GM18909 (cell line): ENCODE data around the gene DYRK2.
"Not testable (repeated sequence)": the region's sequence is repeated elsewhere in the genome, so short reads cannot be mapped to it uniquely, and the experiment has no call there.

Experiments
- ATAC-seq: cut with Tn5 transposase; IDR thresholded peaks from one replicate; pipeline ENCODE4 v1.9.1; 2021; ENCODE audit warnings: mild to moderate bottlenecking; ENCODE audit not compliant: unreplicated experiment, poor library complexity

The DYRK2 gene

DNA sequence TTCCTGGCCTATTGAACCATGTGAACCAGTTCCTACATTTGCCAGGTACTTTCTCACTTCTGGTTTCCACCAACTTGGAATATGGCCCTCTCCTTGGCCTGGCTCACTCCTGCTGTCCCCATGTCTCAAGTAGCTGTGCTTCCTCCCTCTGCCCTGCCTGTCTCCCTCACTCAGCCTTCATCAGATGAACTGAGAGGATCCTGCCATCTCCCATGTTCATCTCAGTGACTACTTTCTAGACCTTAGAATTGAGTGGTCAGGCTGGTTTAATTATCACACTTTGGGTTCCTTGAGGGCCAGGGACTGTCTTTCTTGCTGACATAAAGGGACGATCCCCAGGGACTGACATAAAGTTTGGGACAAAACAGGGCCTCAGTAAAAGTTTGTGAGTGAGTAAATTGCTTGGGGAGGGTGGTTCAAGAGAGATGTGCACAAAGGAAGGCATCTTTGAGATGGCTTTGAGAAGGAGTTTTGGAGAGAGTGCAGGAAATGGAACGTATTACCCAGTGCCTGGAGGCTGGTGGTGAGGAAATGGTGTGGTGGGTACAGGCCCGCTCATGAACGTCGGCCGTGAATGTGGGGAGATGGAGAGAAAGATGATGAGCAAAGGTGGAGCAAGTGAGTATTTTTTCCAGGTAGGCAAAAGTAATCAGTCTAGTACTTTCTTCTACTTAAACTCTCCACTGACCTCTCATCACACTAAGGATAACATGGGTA lies 20.8 kb downstream of the DYRK2 start:
- ATAC-seq, result no peak

DNA sequence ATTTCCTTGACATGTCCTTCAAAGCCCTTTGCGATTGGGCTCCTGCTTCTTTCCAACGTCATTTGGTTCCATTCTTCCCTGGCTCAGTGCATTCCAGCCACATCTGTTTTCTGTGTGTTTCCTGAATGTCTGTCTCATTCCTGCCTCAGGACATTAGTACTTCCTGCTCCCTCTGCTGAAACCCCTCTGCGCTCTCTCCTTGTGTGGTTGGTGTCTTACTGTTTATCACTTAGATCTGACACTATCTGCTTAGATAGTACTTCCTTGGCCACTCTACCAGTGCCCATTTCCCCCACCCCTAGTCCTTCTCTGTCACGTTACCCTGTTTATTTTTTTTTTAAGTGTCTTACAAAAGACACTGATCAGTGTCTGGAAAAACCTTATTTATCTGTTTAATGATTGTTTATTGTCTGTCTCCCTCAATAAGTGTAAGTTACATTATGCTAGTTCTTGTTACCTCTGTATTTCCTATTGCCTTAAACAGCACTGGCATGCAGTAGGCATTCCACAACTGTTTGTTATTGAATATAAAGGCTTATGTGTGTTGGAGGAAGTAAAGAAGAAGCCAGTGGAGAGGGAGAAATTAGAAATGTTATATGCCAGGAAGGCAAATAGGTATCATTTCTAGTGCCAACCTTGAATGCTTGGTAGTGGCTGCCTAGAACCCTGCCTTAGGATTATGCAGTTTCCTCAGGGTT lies 21.5 kb downstream of the DYRK2 start:
- no peak for ATAC-seq

DNA sequence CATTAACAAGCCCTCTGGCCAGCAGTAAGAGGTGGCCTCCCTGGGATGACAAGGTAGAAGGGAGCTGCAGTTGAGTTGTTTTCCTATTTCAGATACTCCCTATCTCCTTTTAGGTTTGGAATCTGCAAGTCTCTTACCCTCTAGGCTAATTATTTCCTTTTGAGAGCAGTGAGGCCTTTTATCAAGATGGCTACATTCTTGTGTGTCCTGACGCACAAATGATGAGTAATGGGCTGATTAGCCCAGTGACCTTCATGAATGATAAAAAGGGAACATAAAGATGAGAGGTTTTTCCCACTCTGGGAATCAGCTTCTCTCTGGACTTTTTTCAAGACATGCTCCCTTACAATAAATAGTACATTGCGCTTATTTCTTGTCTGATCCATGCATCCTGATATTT lies 22.9 kb downstream of the DYRK2 start:
- no peak for ATAC-seq

DNA sequence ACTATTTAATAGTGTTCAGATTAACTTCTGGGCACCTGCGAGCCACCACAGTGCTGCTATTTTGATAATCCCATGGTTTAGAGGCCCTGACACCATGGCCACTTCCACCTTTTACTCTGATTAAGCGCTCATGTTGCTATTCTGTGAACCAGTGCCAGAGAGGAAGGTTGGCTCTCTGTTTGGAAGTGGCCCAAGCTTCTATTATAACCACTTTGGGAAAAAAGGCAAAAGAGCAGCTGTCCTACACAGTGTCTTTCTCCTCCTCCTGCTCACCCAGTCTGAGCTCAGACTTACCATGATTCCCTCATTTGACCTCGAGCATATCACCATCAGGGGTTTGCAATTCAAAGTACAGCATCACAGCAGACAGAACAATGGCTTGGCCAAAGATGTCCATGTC lies 23.3 kb downstream of the DYRK2 start:
- ATAC-seq, result no peak

DNA sequence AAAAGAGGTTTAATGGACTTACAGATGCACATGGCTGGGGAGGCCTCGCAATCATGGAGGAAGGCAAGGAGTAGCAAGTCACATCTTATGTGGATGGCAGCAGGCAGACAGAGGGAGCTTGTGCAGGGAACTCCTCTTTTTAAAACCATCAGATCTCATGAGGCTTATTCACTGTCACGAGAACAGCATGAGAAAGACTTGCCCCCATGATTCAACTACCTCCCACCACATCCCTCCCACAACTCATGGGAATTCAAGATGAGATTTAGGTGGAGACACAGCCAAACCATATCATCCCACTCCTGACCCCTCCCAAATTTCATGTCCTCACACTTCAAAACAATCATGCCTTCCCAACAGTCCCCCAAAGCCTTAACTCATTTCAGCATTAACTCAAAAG lies 24.0 kb downstream of the DYRK2 start:
- not testable (repeated sequence) for ATAC-seq

DNA sequence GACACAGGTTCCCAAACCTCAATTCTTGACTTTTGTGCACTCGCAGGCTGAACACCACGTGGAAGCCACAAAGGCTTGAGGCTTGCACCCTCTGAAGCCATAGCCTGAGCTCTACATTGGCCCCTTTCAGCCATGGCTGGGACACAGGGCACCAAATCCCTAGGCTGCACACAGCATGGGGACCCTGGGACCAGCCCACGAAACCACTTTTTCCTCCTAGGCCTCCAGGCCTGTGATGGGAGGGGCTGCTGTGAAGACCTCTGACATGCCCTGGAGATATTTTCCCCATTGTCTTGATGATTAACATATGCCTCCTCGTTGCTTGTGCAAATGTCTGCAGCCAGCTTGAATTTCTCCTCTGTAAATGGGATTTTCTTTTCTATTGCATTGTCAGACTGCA lies 25.0 kb downstream of the DYRK2 start:
- not testable (repeated sequence) for ATAC-seq

DNA sequence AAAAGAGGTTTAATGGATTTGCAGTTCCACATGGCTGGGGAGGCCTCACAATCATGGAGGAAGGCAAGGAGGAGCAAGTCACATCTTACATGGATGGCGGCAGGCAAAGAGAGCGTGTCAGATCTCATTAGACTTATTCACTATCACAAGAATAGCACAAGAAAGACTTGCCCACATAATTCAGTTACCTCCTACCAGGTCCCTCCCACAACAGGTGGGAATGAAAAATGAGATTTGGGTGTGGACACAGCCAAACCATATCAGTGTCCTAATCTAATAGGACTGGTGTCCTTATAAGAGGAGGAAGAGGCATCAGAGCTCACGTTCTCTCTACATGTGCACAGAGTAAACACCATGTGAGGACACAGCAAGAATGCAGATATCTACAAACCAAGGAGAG lies 25.9 kb downstream of the DYRK2 start:
- no peak for ATAC-seq

DNA sequence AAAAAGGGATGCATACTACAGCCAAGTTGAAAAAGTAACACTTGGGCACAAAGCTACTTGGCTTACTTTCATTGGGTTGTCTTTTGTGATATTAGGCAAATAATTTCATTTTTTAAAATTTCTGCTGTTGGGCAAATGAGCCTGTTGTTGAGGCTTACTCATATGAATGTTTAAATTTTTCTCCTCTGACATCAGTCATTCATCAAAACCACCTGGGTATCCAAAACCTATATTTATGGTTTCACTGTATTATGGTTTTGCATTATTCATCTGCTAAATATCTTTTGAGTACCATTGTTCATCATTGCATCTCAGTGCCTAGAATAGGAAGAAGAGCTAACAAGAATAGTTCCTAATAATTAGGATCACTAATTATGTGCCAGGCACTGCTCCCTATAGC lies 28.1 kb downstream of the DYRK2 start:
- ATAC-seq, result no peak

DNA sequence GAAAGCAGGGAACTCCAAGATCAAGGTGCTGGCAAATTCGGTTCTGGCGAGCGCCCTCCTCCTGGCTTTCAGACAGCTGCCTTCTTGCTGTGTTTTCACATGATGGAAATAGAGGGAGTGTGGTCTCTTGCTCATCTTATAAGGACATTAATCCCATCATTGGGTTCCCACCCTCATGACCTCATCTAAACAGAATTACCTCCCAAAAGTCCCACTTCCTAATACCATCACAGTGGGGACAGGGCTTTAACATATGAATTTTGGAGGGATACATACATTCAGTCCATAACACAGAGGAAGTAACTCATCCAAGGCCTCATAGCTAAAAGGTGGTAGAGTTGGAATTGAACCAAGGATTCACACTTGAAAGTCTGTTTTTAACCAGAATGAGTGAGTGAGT lies 28.6 kb downstream of the DYRK2 start:
- no peak for ATAC-seq

DNA sequence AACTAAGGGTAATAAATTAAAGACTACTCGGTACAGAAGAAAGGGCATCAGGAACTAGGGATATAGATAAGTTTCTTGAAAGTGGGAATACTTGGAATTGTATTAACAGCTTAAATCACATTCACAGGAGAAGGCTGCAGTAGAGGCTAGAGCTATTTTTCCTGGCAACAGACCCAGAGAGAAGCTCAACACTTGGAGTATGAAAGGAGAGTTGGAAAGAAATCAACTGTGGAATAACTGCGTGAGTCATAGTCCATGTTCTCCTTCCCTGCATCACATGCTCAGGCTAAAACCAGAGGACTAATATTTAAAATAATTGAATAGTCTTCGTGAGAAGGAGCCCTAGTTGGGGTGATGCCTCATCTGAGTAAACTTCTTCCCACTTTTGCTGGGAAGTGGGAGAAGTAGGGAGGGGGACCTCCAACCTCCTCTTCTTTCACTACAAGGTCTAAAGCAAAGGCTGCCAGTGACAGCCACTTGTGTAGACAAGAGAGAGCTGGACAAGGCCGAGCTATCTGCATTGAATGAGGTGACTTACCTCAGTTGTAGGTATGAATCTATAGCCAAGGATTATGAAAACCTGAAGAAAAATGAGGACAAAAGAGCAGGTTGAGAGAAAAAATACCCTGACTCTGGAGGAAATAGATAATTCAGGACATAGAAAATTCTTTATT lies 32.7 kb downstream of the DYRK2 start:
- no peak for ATAC-seq

DNA sequence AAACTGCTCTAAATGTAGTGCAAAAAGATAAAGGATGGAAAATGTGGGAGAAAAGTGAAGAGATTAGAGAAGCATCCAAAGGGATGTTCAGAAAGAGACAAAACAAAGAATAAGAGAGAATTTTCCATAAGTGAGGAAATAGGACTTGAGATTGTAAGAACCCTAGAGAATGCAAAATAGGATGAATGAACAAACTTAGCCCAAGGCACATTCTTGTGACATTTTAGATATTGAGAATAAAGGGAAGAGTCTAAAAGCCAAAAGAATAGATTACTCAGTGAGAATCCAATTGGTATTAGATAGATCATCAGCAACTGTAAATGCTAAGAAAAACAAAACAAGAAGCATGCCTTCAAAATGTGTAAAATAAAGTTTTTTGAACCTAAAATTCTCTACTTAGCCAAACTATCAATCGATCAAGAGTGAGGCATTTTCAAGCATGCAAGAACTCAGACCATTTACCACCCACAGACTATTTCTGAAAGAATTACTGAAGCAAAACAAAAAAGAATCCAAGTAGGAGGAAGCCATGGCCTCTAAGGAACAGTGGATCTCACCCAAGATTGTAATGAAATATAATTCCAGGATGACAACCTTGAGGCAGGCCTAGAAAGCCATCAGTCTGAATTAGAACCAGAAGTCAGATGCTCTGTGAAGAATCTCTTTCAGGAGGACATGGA lies 33.5 kb downstream of the DYRK2 start:
- ATAC-seq, result no peak

DNA sequence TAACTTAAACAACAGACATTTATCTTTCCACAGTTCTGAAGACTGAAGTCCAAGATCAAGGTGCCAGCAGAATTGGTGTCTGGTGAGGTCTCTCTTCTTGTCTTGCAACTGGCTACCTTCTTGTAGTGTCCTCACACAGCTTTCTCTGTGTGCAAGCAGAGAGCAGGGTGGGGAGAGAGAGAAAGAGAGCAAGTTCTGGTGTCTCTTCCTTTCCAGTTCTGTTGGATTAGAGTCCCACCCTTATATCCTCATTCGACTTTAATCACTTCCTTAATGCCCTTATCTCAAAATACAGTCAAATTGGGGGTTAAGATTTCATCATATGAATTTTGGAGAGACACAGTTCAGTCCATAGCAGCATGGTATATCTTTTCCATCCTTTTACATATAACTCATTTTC lies 40.8 kb downstream of the DYRK2 start:
- ATAC-seq, result no peak

DNA sequence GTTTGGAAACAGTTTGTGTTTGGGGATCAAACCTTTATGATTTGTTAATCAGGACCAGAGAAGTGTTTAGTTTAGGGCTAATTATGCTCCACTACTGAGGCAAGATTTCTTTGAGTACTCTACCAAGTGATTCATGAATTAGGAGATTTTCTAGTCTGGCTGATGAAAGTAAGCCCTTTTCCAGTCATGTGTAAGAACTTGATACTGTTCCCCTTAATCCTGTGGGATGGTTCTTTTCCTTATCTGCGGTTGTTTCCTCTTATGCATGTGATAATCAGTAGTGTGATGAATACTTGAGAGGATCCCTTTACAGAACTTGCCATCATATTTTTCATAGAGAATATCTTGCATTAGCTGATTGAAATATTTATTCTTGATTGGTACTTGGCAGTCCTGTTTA lies 42.1 kb downstream of the DYRK2 start:
- no peak for ATAC-seq

DNA sequence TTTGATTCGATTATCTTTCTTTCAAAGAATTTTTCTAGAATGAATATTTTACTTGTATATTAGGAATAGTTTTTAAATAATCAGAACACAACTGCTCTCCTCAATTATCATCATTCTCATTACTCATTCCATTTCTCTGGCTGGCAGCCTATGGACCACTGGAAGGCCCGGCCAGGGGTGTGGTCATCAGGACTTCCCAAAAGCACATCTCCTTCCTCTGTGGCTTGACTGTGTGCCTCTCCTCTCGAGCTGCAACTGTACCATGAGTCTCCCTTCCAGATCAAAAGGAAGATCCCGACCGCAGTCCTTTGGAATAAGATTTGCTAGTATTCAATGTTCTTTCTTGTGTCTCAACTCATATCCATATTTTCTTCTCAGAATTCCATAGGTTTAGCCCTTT lies 42.7 kb downstream of the DYRK2 start:
- no peak for ATAC-seq

DNA sequence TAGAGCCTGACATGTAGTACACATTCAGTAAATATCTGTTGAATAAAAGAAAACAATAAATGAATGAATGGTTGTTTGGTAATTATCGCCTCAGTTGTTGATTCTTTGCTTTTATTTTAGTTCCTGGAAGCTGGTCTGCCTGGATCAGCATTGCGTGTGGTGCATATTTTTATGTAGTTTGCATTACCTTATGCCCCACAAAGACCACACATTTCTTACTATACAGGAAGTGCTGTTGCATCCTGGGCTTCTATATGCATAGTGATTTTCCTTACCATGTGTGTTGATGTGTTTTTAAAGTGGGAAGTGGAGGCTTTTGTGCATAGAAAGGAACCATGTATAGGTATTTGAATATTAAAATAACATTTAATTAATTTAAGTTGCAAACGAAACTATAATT lies 43.6 kb downstream of the DYRK2 start:
- ATAC-seq, result no peak

DNA sequence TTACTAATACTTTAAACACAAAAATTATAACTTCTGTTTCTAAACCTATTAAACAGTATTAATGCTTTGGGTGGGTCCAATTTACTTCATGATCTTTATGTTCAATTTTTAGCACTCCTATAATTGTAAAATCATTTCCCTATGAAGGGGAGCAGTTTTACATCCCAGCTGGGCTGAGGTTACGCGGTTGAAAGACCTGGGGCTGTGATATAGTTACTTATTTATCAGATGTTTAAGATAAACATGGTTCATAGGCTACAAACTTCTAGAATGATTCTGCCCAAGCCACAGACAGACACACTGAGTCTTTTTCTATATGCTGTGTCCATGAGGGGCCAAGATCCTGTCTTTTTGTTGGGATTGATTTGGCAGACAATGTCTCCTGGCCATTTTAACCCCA lies 44.4 kb downstream of the DYRK2 start:
- no peak for ATAC-seq

DNA sequence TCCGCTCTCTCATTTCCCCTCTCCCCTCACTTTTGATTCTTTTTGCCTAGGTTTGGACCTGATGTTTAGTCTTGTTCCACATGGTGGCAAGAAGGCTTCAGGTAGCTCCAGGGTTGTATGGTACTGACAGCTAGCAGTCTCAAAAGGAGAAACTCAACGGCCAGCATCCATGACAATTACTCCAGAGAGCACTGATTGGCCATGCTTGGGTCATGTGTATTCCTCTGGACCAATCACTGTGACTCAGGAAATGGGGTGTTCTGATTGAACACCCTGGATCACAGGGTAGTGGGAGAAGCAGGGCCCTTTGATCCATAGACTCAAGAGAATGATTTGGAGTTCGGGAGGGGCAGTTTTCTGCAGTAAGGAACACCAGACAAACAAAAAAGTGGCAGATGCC lies 45.3 kb downstream of the DYRK2 start:
- no peak for ATAC-seq

DNA sequence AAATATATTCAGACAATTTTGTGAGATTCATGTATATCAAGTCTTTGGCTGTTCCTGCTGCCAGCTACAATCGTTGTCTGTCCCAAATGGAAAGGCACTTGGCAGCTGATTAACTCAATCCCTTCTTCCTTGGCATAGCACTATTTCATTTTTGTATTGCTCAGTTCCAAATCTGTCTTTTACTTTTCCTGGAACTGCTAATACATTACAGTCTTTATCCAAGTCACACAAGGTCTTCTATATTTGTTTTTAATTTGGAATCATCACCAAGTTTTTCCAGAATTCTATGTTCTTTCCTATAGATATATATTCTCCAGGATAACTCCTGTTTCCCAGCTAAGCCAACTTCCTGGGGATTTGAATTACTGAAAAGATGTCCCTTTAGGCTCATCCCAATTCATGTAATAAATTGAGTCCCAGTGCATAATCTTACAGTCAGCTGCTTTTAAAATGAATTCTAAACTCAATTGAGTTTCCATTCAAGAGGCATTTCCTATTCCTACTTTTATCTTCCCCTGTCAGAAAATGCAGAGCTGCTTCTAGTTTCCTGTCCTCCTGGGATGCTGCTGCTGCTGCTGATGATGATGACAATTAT lies 45.9 kb downstream of the DYRK2 start:
- no peak for ATAC-seq

DNA sequence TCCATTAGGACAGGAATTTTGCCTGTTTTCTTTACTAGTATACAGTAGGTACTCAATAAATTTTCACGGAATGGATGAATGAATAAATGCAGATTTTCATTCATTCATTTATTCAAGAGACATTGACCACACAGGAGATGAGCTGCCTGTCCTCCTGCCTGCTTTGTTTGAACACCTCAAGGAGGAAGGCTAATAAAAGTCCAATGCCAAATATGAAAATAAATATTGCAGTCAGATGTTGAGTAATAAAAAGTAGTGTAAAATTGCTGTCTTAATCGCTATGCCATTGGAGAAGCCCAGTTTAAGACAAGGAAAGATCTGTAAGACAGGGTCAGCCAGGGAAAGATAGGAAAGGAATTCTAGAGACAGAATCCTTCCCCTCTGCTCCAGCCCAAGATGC lies 47.4 kb downstream of the DYRK2 start:
- ATAC-seq, result no peak

DNA sequence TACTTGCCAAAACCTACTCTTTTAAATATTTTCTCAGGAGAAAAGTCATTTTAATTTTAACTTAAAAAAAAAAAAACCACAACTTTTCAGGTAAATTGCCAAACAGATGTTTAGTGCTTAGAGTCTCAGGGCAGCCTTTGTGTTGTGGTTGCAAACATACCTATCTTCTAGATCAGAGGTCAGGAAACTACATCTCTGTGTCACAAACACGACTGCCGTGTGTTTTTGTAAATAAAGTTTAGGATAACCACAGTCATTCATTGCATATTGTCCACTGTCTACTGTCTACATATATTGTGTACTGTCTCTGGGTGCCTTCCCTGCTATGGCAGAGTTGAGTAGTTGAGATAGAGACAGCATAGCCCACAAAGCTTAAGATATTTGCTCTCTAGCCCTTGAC lies 48.9 kb downstream of the DYRK2 start:
- no peak for ATAC-seq

DNA sequence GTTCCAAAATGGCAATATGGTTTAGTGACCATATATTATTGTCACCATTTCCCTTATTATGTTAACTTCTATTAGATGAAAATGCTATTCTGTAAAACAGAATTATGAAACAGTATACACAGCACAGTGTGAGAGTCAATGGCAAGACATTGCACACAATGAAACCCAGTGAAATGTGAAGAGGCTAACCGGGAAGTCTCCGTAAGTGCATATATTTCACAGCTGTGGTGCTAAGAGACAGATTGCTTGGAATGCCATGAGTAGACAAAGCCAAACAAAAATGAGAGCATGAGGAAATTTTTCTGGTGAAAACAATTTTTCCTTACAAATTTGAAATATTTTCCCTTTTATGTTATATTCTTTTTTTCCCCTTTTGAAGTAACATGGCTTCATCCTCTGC lies 49.4 kb downstream of the DYRK2 start:
- ATAC-seq, result no peak
